ENCODE data around the gene CMIP.

DNA sequence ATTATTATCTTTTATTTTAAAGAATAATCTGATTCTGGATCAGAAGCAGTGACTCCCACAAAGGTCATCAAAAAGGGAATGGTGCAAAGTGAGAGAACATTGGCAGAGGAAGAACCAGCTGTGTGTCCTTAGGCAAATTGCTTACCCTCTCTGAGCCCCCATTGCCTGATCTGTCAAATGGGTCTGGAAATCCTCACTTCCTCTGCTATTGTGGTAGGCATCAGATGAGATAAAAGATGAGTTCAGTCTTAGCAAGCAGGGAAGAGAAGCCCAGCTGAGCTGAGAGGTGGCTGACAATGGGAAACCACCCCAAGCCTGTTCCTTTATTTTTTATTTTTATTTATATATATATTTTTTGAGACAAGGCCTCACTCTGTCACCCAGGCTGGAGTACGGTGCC is 310.2 kb downstream of the CMIP start:
- TF ChIP-seq REST (IDR thresholded peaks at IDR 0.05; ENCODE audit: borderline replicate concordance) (no peak), CTCF (IDR thresholded peaks at IDR 0.05; ENCODE audit: poor library complexity, severe bottlenecking) (no peak), POLR2AphosphoS5 (IDR thresholded peaks at IDR 0.05) (no peak), MXI1 (conservative IDR thresholded peaks at IDR 0.05; ENCODE audit: poor library complexity, severe bottlenecking) (no peak), EP300 (conservative IDR thresholded peaks at IDR 0.05; ENCODE audit: poor library complexity, severe bottlenecking) (no peak)
